Measurements from ENCODE around the gene ARHGEF26.

The ARHGEF26 gene

GRCh38 chr3:154188437-154188836 lies 67.2 kb downstream of the ARHGEF26 start:
- H3K36me3 Mint-ChIP-seq = no peaks in the 10 kb centered on the region
- DNase-seq (ENCODE audit: low spot score in 2 of 2) = no peak
- no peak overlapping the region for H3K4me3 Mint-ChIP-seq
- H3K9me3 Mint-ChIP-seq = no peaks in the 10 kb centered on the region
- H3K4me1 Mint-ChIP-seq = peaks cover 2% of the 10 kb centered on the region
- no peak for ATAC-seq (ENCODE audit: low read depth)
- peaks cover 1% of the 10 kb centered on the region for H3K27me3 Mint-ChIP-seq
- no peak overlapping the region for H3K27ac Mint-ChIP-seq

GRCh38 chr3:154188846-154189245 lies 67.7 kb downstream of the ARHGEF26 start:
- peak; percentile 27 for ATAC-seq (ENCODE audit: low read depth)
- no peak overlapping the region for H3K27ac Mint-ChIP-seq

DNA sequence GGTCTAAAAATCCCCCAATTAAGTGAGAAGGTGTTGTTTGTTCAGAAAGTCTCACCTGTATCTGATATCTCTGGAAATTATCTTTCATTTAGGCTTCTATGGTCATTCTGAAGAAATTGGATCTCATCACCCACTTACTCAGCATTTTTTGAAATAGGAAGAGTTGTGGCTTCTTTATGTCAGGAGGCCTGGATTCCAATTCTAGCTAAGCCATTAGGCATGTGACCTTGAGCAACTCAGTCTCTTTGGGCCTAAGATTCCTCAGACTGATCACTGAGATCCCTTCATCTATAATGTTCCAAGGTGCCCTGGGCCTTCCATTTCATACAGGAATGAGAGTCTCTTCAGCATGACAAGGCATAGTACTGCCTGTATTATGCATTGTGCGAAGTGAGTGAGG lies 70.3 kb downstream of the ARHGEF26 start:
- Mint-ChIP-seq H3K27ac (no peak overlapping the region), H3K36me3 (no peaks in the 10 kb centered on the region), H3K4me3 (no peak overlapping the region), H3K4me1 (peaks cover 2% of the 10 kb centered on the region), H3K9me3 (no peaks in the 10 kb centered on the region), H3K27me3 (peaks cover 6% of the 10 kb centered on the region)
- DNase-seq (ENCODE audit: low spot score in 2 of 2) (no peak), ATAC-seq (ENCODE audit: low read depth) (no peak)

More at GRCh38 chr3:154188846-154189245, 67.7 kb downstream of the ARHGEF26 start:
- DNase-seq (ENCODE audit: low spot score in 2 of 2) = no peak
- H3K4me1 Mint-ChIP-seq = peaks cover 2% of the 10 kb centered on the region
- H3K9me3 Mint-ChIP-seq = no peaks in the 10 kb centered on the region
- peaks cover 1% of the 10 kb centered on the region for H3K27me3 Mint-ChIP-seq
- H3K4me3 Mint-ChIP-seq = no peak overlapping the region
- no peaks in the 10 kb centered on the region for H3K36me3 Mint-ChIP-seq

- ATAC-seq (ENCODE audit: low read depth) (no peak), DNase-seq (ENCODE audit: low spot score in 2 of 2) (no peak)
- H3K27me3 Mint-ChIP-seq = peaks cover 6% of the 10 kb centered on the region
- no peaks in the 10 kb centered on the region for H3K36me3 Mint-ChIP-seq
- H3K4me3 Mint-ChIP-seq = no peak overlapping the region
- H3K27ac Mint-ChIP-seq = no peak overlapping the region
- no peaks in the 10 kb centered on the region for H3K9me3 Mint-ChIP-seq
- peaks cover 2% of the 10 kb centered on the region for H3K4me1 Mint-ChIP-seq
Measured at GRCh38 chr3:154192225-154192624, 71.0 kb downstream of the ARHGEF26 start.

GRCh38 chr3:154193000-154193615 lies 71.9 kb downstream of the ARHGEF26 start:
- H3K27ac Mint-ChIP-seq = no peak overlapping the region
- DNase-seq (ENCODE audit: low spot score in 2 of 2) = no peak
- H3K36me3 Mint-ChIP-seq = no peaks in the 10 kb centered on the region

DNA sequence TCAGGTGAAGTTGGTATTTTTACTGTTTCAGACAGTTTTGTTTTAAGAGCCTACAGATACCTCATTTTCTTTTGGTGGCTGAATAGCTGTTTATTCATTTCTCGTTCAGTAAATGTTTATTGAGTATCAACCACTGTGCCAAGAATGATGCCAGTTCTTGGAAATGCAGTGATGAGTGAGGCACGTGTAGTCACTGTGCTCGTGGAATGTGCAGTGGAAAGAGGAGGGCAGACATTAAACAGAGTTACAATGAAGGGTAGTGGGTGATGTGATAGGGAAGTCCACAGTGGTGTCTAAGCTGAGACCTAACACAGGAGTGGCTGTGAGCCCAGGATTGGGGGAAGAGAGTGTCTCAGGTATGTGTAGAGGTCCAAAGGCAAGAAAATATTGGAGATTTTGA lies 73.7 kb downstream of the ARHGEF26 start:
- Mint-ChIP-seq H3K4me3 (no peak overlapping the region), H3K27me3 (peaks cover 6% of the 10 kb centered on the region), H3K36me3 (no peaks in the 10 kb centered on the region), H3K4me1 (no peaks in the 10 kb centered on the region), H3K9me3 (peaks cover 2% of the 10 kb centered on the region), H3K27ac (no peak overlapping the region)
- ATAC-seq (ENCODE audit: low read depth) (no peak), DNase-seq (ENCODE audit: low spot score in 2 of 2) (no peak)

More at GRCh38 chr3:154193000-154193615, 71.9 kb downstream of the ARHGEF26 start:
- ATAC-seq (ENCODE audit: low read depth) = no peak
- Mint-ChIP-seq H3K4me3 (no peak overlapping the region), H3K9me3 (no peaks in the 10 kb centered on the region), H3K27me3 (peaks cover 6% of the 10 kb centered on the region), H3K4me1 (peaks cover 2% of the 10 kb centered on the region)

GRCh38 chr3:154195620-154196356 lies 74.6 kb downstream of the ARHGEF26 start:
- no peak overlapping the region for H3K27ac Mint-ChIP-seq
- no peak for DNase-seq (ENCODE audit: low spot score in 2 of 2)

GRCh38 chr3:154197751-154198150 lies 76.6 kb downstream of the ARHGEF26 start:
- H3K9me3 Mint-ChIP-seq = peaks cover 2% of the 10 kb centered on the region
- DNase-seq (ENCODE audit: low spot score in 2 of 2) = no peak
- ATAC-seq (ENCODE audit: low read depth) = no peak
- H3K36me3 Mint-ChIP-seq = no peaks in the 10 kb centered on the region
- H3K27me3 Mint-ChIP-seq = peaks cover 6% of the 10 kb centered on the region
- H3K4me3 Mint-ChIP-seq = no peak overlapping the region
- no peaks in the 10 kb centered on the region for H3K4me1 Mint-ChIP-seq
- H3K27ac Mint-ChIP-seq = no peak overlapping the region

More at GRCh38 chr3:154195620-154196356, 74.6 kb downstream of the ARHGEF26 start:
- Mint-ChIP-seq H3K4me1 (no peaks in the 10 kb centered on the region), H3K27me3 (peaks cover 6% of the 10 kb centered on the region), H3K9me3 (peaks cover 2% of the 10 kb centered on the region), H3K36me3 (no peaks in the 10 kb centered on the region), H3K4me3 (no peak overlapping the region)
- ATAC-seq (ENCODE audit: low read depth) = no peak

DNA sequence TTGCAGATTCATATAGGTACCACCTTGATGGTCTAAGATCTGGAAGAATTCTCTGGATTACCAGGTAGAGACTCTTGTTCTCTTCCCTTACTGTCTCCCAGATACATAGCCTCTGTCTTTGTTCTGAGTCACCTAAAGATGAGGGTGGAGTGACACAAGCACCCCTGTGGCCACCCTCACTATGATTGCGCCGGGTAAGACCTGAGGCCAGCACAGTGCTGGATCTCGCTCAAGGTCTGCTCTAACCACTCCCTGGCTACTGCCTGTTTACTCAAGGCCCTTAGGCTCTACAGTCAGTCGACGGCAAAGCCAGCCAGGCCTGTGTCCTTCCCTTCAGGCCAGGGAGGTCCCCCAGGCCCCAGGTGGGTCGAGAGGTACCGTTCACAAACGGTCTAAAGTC lies 88.3 kb downstream of the ARHGEF26 start:
- H3K9me3 Mint-ChIP-seq = peaks cover 4% of the 10 kb centered on the region
- no peak for DNase-seq (ENCODE audit: low spot score in 2 of 2)
- H3K27ac Mint-ChIP-seq = no peak overlapping the region
- no peak for ATAC-seq (ENCODE audit: low read depth)
- no peaks in the 10 kb centered on the region for H3K36me3 Mint-ChIP-seq
- no peaks in the 10 kb centered on the region for H3K4me1 Mint-ChIP-seq
- H3K4me3 Mint-ChIP-seq = no peak overlapping the region
- peaks cover 13% of the 10 kb centered on the region for H3K27me3 Mint-ChIP-seq

DNA sequence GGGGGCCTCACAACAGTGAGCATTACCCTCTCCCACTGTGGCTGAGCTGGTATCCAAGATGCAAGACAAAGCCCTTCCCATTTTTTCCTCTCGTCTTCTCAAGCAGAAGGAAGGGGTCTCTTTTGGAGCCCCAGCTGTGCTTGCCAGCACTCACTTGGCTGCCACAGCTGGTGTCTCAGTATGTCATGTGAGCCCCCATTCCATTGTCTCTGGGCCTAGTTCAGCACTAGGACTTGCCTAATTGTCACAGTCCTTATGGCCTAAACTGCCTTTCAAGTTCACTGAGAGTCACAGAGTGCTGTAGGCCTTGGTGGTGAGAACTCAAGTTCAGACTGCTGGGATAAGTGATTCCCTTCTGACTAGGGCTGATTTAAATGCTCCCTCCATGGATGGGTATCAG lies 89.8 kb downstream of the ARHGEF26 start:
- peaks cover 12% of the 10 kb centered on the region for H3K27me3 Mint-ChIP-seq
- no peak overlapping the region for H3K4me3 Mint-ChIP-seq
- H3K9me3 Mint-ChIP-seq = peaks cover 4% of the 10 kb centered on the region
- no peak overlapping the region for H3K27ac Mint-ChIP-seq
- H3K4me1 Mint-ChIP-seq = no peaks in the 10 kb centered on the region
- H3K36me3 Mint-ChIP-seq = no peaks in the 10 kb centered on the region
- no peak for DNase-seq (ENCODE audit: low spot score in 2 of 2)
- ATAC-seq (ENCODE audit: low read depth) = no peak

DNA sequence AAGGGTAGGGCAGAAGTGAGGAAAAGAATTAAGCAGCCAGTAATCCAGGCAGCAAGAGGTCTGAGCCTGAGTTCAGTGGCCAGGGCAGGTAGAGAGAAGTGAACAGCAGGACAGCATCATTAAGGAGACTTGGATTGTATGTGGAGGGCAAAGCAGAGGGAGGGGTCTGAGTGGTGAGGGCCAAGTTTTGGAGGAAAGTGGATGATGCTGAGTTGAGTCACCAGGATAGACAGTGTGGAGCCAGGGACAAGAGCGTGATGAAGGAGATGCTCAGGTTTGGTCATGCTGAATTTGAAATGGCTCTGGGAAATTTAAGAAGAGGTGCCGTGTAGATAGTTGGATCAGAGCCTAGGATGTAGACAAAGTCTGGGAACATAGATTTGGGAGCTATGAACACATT lies 93.1 kb downstream of the ARHGEF26 start:
- DNase-seq (ENCODE audit: low spot score in 2 of 2) = no peak
- peaks cover 3% of the 10 kb centered on the region for H3K27me3 Mint-ChIP-seq
- no peak overlapping the region for H3K27ac Mint-ChIP-seq
- no peaks in the 10 kb centered on the region for H3K4me1 Mint-ChIP-seq
- H3K4me3 Mint-ChIP-seq = no peak overlapping the region
- no peak for ATAC-seq (ENCODE audit: low read depth)
- H3K9me3 Mint-ChIP-seq = no peaks in the 10 kb centered on the region
- no peaks in the 10 kb centered on the region for H3K36me3 Mint-ChIP-seq

GRCh38 chr3:154217671-154218070 lies 96.5 kb downstream of the ARHGEF26 start:
- Mint-ChIP-seq H3K36me3 (no peaks in the 10 kb centered on the region), H3K9me3 (no peaks in the 10 kb centered on the region), H3K27me3 (peaks cover 2% of the 10 kb centered on the region), H3K27ac (no peak overlapping the region), H3K4me1 (no peaks in the 10 kb centered on the region), H3K4me3 (no peak overlapping the region)
- no peak for ATAC-seq (ENCODE audit: low read depth)
- DNase-seq (ENCODE audit: low spot score in 2 of 2) = no peak

DNA sequence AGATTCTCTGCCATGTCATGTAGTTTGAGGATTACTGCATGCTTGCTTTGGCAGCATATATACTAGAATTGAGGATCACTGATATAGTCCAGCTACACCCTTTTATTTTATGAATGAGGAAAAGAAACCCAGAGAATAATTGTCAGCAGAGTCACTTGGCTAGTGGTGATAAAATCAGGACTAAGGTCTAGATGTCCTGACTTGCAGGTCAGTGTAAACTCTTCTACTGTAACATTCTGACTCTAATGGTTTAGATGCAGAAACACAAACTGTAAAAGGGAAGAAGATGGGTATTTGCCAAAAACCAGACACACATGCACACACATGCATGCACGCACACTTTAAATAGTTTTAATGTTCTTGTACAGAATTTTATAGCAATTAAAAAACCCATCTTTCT lies 97.5 kb downstream of the ARHGEF26 start:
- DNase-seq (ENCODE audit: low spot score in 2 of 2) (no peak), ATAC-seq (ENCODE audit: low read depth) (no peak)
- H3K4me1 Mint-ChIP-seq = no peaks in the 10 kb centered on the region
- H3K27ac Mint-ChIP-seq = no peak overlapping the region
- H3K4me3 Mint-ChIP-seq = no peak overlapping the region
- H3K9me3 Mint-ChIP-seq = no peaks in the 10 kb centered on the region
- no peaks in the 10 kb centered on the region for H3K36me3 Mint-ChIP-seq
- peaks cover 2% of the 10 kb centered on the region for H3K27me3 Mint-ChIP-seq

DNA sequence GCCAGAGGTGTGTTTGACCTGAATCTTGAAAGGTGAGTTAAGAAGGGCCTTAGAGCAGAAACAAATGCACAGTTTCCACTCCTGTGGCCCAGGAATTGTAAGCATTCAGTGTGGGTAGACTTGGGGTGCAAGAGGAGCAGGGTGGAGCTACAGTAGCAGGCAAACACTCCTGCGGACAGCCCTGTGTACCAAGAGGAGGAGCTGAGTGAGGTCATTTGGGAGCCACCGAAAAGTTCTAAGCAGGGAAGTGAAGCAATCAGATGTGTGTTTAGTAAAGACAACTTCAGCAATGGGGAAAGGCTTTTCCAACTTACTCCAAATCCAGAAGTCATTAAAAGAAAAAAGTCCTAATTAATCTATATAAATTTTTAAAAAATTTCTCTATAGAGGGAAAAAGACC lies 99.3 kb downstream of the ARHGEF26 start:
- H3K27me3 Mint-ChIP-seq = no peaks in the 10 kb centered on the region
- no peaks in the 10 kb centered on the region for H3K9me3 Mint-ChIP-seq
- H3K36me3 Mint-ChIP-seq = no peaks in the 10 kb centered on the region
- no peaks in the 10 kb centered on the region for H3K4me1 Mint-ChIP-seq
- no peak overlapping the region for H3K4me3 Mint-ChIP-seq
- DNase-seq (ENCODE audit: low spot score in 2 of 2) (no peak), ATAC-seq (ENCODE audit: low read depth) (no peak)
- no peak overlapping the region for H3K27ac Mint-ChIP-seq

GRCh38 chr3:154223519-154223918 lies 102.3 kb downstream of the ARHGEF26 start:
- no peak overlapping the region for H3K4me3 Mint-ChIP-seq
- H3K36me3 Mint-ChIP-seq = no peaks in the 10 kb centered on the region
- DNase-seq (ENCODE audit: low spot score in 2 of 2) (no peak), ATAC-seq (ENCODE audit: low read depth) (no peak)
- H3K27me3 Mint-ChIP-seq = no peaks in the 10 kb centered on the region
- no peaks in the 10 kb centered on the region for H3K4me1 Mint-ChIP-seq
- H3K9me3 Mint-ChIP-seq = no peaks in the 10 kb centered on the region
- no peak overlapping the region for H3K27ac Mint-ChIP-seq

Measured in memory B cell (primary cell).